Sigmoid colon (tissue), 7 donors: Measurements from ENCODE around the gene HGS. TPM values are rescaled to one million over a fixed set of nuclear protein-coding genes. Genes with fewer than 3 reads are reported as not detected.
A peak's percentile ranks its signal among the peaks of the same experiment; 100 is the strongest.

Source experiments
- DNase-seq: peaks from one replicate; pipeline ENCODE4 v3.0.0-alpha.2; 2019
- H3K27ac ChIP-seq, 4 donors: fragments of 200-600 bp; sonication (generic); one replicate each; pipeline ENCODE4 v1.5.1; 2016 to 2019; ENCODE audit warnings: mild to moderate bottlenecking in 1 of 4
- H3K27me3 ChIP-seq, 3 donors: fragments of 200-600 bp; sonication (generic); one replicate each; pipeline ENCODE4 v1.5.1; 2019; ENCODE audit warnings: mild to moderate bottlenecking in 1 of 3
- H3K36me3 ChIP-seq, 4 donors: fragments of 200-600 bp; sonication (generic); one replicate each; pipeline ENCODE4 v1.5.1; 2016 to 2019
- H3K4me1 ChIP-seq, 4 donors: fragments of 200-600 bp; sonication (generic); one replicate each; pipeline ENCODE4 v1.5.1; 2017 to 2019
- H3K4me3 ChIP-seq, 4 donors: fragments of 200-600 bp; sonication (generic); one replicate each; pipeline ENCODE4 v1.5.1; 2017 to 2019; ENCODE audit warnings: mild to moderate bottlenecking in 2 of 4, moderate library complexity in 1 of 4
- H3K9me3 ChIP-seq, 4 donors: fragments of 200-600 bp in 3 of 4; sonication (generic) in 3 of 4; one replicate each; pipeline versions ENCODE4 v1.5.1 to v1.6.1; 2013 to 2019
- EP300 ChIP-seq, 4 donors: sonication (generic); formaldehyde crosslinking; IDR thresholded peaks; one replicate each; pipeline ENCODE4 v1.6.1; 2017; ENCODE audit warnings: antibody characterized with exemption in 4 of 4
- POLR2A ChIP-seq, 2 donors: fragments of 450-650 bp; IDR thresholded peaks; one replicate each; pipeline ENCODE4 v1.6.1; 2016; ENCODE audit warnings: antibody characterized with exemption in 2 of 2, mild to moderate bottlenecking in 2 of 2, moderate library complexity in 2 of 2
- POLR2AphosphoS5 ChIP-seq, 4 donors: sonication (generic); formaldehyde crosslinking; IDR thresholded peaks; one replicate each; pipeline ENCODE4 v1.6.1; 2017; ENCODE audit warnings: antibody characterized with exemption in 4 of 4
- WGBS, 2 donors: extraction: QIAGEN DNeasy Blood & Tissue Kit; methylation state at CpG; one replicate each; pipeline ENCODE4 v1.1.7; 2013; 5-methylcytosine and 5-hydroxymethylcytosine counted together
- intact Hi-C: fragments of 100-400 bp; cut with DNase I; formaldehyde crosslinking; loops from one replicate; pipeline ENCODE4 v1.15.1; 2023
- polyA plus RNA-seq, 3 donors: library from polyadenylated mRNA; stranded (reverse); fragments of 200-250 nt; gene quantifications; one replicate each; pipeline ENCODE4 v1.2.3, GENCODE V29; 2013
- total RNA-seq, 4 donors: library from RNA; depleted of rRNA; stranded (reverse); fragments of >200 nt; gene quantifications; one replicate each; pipeline ENCODE4 v1.1.0, GENCODE V29; 2016
- TF ChIP-seq, protein P1 (sequence below), 4 experiments: fragments of 450-650 bp in 3 of 4; fragments of 200-600 bp in 1 of 4; IDR thresholded peaks; one replicate each; pipeline ENCODE4 v1.5.1; 2016 to 2019; ENCODE audit warnings: antibody characterized with exemption in 4 of 4, mild to moderate bottlenecking in 3 of 4, moderate library complexity in 2 of 4
- donor health status: healthy with polysubstance abuse.
- donor health status: Bipolar disorder and iron deficiency.
- donor health status: healthy.

HGS gene
- total and polyA plus RNA-seq, 7 donors, result 36.7 to 143 (median 52.9) TPM

DNA sequence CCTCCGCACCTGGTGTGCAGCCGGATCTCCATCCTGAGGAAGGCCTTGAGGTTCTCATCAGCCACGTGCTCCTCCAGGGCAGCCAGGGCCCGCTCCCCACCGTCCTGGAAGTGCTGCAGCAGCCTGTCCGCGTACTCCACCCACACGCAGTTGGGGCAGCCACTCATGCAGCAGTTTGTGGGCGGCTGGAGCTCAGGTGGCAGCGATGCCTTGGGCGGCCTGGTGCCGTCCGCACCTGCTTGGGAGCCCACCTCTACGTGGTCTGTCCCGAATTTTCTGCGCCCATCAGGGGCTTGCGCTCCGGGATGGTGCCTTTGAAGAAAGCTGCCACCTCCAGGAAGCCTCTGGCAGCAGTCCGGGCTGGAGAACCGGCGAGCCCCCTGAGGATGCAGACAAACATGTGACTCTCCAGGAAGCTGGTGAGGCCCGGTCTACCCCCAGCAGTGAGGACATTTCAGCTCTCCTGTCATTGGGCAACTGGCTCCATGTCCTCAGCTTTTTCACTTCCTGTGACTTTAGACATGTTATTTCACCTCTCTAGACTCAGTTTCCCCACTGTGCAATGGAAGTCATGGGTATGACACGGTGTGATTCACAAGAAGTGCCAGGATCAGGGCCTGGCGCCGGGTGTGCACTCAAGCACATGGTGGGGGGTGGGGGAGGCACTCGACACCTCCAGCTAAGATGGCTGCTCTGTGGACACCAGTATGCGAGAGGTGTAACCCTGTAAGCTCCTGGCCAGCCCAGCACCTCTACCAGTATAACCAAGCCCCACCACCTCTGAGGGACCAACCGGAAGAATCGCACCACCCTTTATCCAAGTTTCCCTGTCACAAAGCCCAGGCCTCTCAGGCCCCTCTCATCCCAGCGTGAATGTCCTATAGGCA lies 18.4 kb upstream of the HGS start:
- peak overlapping the region; percentile 70 to 95 (median 84) for H3K4me3 ChIP-seq
- no peaks in the 10 kb centered on the region for H3K9me3 ChIP-seq
- H3K27ac ChIP-seq, result peak overlapping the region; percentile 83 to 96 (median 91)
- H3K4me1 ChIP-seq, result peaks cover 0 to 27% (median 26%) of the 10 kb centered on the region in 4 donors
- H3K36me3 ChIP-seq, result peaks cover 0 to 22% (median 6%) of the 10 kb centered on the region in 4 donors
- no peaks in the 10 kb centered on the region for H3K27me3 ChIP-seq
- WGBS, 2 donors, result 54 to 67% methylated on average over 30 of the region's 30 CpGs
- peak; percentile 61 for DNase-seq
- TF ChIP-seq, protein P1, sequence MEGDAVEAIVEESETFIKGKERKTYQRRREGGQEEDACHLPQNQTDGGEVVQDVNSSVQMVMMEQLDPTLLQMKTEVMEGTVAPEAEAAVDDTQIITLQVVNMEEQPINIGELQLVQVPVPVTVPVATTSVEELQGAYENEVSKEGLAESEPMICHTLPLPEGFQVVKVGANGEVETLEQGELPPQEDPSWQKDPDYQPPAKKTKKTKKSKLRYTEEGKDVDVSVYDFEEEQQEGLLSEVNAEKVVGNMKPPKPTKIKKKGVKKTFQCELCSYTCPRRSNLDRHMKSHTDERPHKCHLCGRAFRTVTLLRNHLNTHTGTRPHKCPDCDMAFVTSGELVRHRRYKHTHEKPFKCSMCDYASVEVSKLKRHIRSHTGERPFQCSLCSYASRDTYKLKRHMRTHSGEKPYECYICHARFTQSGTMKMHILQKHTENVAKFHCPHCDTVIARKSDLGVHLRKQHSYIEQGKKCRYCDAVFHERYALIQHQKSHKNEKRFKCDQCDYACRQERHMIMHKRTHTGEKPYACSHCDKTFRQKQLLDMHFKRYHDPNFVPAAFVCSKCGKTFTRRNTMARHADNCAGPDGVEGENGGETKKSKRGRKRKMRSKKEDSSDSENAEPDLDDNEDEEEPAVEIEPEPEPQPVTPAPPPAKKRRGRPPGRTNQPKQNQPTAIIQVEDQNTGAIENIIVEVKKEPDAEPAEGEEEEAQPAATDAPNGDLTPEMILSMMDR (IDR thresholded peaks at IDR 0.05), result no peak
- no peak for TF ChIP-seq POLR2AphosphoS5 (IDR thresholded peaks at IDR 0.05)
- TF ChIP-seq POLR2A (IDR thresholded peaks at IDR 0.05), result no peak
- TF ChIP-seq EP300 (IDR thresholded peaks at IDR 0.05), result no peak
- intact Hi-C loops, result loop anchor here (2.0 kb wide), 1 partner anchor 29 kb away; the partner anchor contains the start of genes NPLOC4 and TSPAN10

DNA sequence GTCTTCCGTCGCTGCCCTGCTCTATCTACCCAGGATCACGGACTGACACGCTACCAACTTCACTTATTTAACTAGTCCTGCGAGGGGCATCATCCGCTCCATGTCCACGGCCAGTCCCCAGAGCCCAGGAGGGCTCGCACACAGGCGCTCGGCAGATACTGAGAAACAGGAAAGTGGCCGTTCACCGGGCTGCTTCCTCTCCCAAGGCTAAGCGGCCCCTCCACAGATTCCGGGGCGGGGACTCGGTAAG lies 17.8 kb upstream of the HGS start:
- intact Hi-C loops, result loop anchor here (2.0 kb wide), 1 partner anchor 29 kb away; the partner anchor contains the start of genes NPLOC4 and TSPAN10
- Histone ChIP-seq H3K27ac (peak overlapping the region; percentile 83 to 96 (median 91)), H3K9me3 (no peaks in the 10 kb centered on the region), H3K4me1 (peaks cover 0 to 27% (median 26%) of the 10 kb centered on the region in 4 donors), H3K36me3 (peaks cover 0 to 28% (median 10%) of the 10 kb centered on the region in 4 donors), H3K27me3 (no peaks in the 10 kb centered on the region), H3K4me3 (peak overlapping the region; percentile 70 to 95 (median 84))
- TF ChIP-seq POLR2A (IDR thresholded peaks at IDR 0.05) (no peak), EP300 (IDR thresholded peaks at IDR 0.05) (no peak), POLR2AphosphoS5 (IDR thresholded peaks at IDR 0.05) (no peak)
- TF ChIP-seq, protein P1 (IDR thresholded peaks at IDR 0.05), result no peak
- DNase-seq, result no peak
- WGBS, 2 donors, result 0% methylated on average over 16 of the region's 16 CpGs

DNA sequence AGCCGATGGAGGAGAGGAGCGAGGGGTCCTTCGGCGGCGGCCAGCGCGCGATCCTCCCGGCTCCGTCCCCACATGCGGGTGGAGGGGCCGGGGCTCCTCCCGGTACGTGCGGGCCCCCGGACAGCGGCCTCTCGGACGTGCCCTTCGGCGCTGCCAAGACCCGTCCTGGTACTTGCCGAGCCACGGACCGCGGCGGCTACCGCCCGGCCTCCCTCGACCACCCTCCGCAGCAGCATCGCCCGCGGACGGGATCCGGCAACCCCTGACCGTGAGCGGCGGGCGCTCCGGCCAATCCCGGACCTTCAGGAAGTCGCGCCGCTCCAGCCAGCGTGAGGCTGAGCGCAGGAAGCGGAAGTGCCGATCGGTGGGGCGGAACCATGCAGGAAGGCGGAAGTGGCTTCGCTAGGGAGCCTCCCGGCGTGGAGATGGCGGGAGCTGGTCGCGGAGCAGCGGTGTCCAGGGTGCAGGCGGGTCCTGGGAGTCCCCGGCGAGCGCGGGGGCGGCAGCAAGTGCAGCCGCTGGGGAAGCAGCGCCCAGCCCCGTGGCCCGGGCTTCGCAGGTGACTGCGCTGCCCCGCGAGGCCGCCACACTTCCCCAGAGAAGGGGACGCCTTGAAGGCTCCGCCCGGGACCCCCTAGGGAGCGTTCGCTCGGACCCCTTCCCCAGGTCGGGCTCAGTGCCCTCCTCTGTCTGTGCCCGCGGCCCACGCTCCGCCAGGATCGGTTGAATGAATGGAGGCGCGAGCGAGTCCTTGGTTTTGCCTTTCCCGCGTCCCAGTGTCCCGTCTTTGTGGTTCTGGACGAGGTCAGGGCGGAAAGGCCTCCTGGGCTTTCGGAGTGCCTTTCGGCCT lies 17.2 kb upstream of the HGS start, which contains the start of the genes CCDC137 and OXLD1:
Gene CCDC137 (plus strand): TSS at position 396 of the 850 bp plus-strand sequence. CDS start 30 bp downstream, at position 426.
Gene OXLD1 (minus strand): TSS at position 264 of the 850 bp plus-strand sequence. CDS start 28 bp downstream, at position 236.
- H3K4me1 ChIP-seq, result peaks cover 0 to 27% (median 26%) of the 10 kb centered on the region in 4 donors
- H3K9me3 ChIP-seq, result no peaks in the 10 kb centered on the region
- TF ChIP-seq POLR2A (IDR thresholded peaks at IDR 0.05) (peak; percentile 65 to 85), POLR2AphosphoS5 (IDR thresholded peaks at IDR 0.05) (peak; percentile 82 to 96 (median 92)), EP300 (IDR thresholded peaks at IDR 0.05) (no peak)
- TF ChIP-seq, protein P1 (IDR thresholded peaks at IDR 0.05), result no peak
- 0% methylated on average over 96 of the region's 96 CpGs for WGBS, 2 donors
- H3K27me3 ChIP-seq, result no peaks in the 10 kb centered on the region
- peaks cover 0 to 33% (median 12%) of the 10 kb centered on the region in 4 donors for H3K36me3 ChIP-seq
- H3K4me3 ChIP-seq, result peak within 1 kb of the TSS; percentile 70 to 95 (median 84)
- peak; percentile 98 for DNase-seq
- intact Hi-C loops, result loop anchor here (2.0 kb wide), 1 partner anchor 30 kb away; the partner anchor contains the start of genes NPLOC4 and TSPAN10
- peak within 1 kb of the TSS; percentile 83 to 96 (median 91) for H3K27ac ChIP-seq

DNA sequence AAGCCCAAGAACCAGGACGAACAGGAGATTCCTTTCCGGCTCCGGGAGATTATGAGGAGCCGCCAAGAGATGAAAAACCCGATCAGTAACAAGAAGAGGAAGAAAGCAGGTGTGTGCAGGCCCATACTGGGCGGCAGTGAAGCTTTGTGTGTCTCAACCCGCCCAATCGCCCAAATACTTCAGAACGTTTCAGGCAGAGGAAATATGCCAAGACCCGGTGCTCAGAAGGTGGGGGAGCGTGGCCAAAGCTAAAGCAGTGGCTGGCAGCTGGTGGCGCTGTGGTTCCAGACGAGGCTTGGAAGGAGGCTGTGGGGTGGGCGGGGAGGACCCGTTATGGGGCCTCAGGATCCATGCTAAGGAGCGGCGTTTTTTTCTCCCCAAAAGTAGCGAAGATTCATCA lies 16.1 kb upstream of the HGS start:
- peak overlapping the region in 2 of 4 donors; percentile 89 to 95 for H3K4me3 ChIP-seq
- 88 to 89% methylated on average over 18 of the region's 18 CpGs for WGBS, 2 donors
- intact Hi-C loops, result loop anchor here (2.0 kb wide), 1 partner anchor 31 kb away; the partner anchor contains the start of genes NPLOC4 and TSPAN10
- no peak overlapping the region for H3K27ac ChIP-seq
- no peaks in the 10 kb centered on the region for H3K27me3 ChIP-seq
- no peaks in the 10 kb centered on the region for H3K9me3 ChIP-seq
- H3K4me1 ChIP-seq, result peaks cover 0 to 27% (median 26%) of the 10 kb centered on the region in 4 donors
- DNase-seq, result no peak
- peaks cover 5 to 45% (median 24%) of the 10 kb centered on the region in 4 donors for H3K36me3 ChIP-seq
- TF ChIP-seq, protein P1 (IDR thresholded peaks at IDR 0.05), result no peak
- TF ChIP-seq POLR2AphosphoS5 (IDR thresholded peaks at IDR 0.05), result no peak
